Measurements from ENCODE around the gene ARVCF.

The ARVCF gene

GRCh38 chr22:19971276-19972124, 45.1 kb downstream of the ARVCF start:
- DNase-seq: peak; percentile 41

DNA sequence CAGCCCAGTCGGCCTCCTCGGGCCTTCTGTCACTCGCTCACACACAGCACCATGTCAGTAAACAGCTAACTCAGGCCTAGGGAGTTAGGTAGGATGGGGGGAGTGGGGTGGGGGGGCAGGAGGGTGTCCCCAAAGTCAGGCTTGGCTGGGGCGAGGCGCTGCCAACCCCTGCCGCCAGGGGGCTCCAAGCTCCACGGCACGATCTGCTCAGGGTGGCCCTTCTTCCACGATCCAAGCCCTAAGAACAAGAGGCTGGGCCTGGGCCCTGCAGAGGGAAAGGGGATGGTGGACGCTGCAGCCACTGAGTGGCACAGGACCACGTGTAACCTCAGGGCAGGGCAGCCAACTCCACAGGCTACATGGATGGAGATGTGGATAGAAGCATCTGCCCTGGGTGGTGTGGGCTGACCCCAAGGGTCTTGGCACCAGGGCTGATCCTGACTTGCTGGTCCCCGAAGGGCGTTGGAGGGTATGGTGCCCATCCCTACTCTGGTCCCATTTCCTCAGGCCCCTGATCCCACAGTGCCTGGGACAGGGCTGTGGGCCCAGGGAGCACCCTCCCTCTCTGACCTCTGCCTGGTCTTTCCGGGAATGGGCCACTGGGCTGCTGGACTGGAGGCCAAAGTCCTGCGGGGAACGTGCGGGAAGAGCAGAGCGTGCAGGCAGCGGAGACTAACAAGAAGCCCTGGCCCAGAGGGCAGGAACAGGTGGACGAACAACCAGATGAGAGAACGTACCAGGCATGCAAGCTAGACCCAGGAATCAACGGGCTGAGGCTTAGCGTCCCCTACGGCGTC, 45.9 kb downstream of the ARVCF start:
- peak; percentile 86 for DNase-seq

GRCh38 chr22:19970031-19970478, 46.6 kb downstream of the ARVCF start:
- no peak for DNase-seq

- DNase-seq: no peak
Observed at GRCh38 chr22:19969141-19969928, 47.3 kb downstream of the ARVCF start.

DNA sequence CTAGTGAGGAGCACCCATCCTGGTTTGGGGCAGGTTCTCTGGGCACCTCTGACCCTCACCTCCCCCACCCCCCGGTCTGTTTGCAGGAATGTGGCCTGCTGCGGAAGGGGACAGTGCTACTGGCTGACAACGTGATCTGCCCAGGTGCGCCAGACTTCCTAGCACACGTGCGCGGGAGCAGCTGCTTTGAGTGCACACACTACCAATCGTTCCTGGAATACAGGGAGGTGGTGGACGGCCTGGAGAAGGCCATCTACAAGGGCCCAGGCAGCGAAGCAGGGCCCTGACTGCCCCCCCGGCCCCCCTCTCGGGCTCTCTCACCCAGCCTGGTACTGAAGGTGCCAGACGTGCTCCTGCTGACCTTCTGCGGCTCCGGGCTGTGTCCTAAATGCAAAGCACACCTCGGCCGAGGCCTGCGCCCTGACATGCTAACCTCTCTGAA, 48.2 kb downstream of the ARVCF start:
- DNase-seq: no peak

- no peak for DNase-seq
Observed at GRCh38 chr22:19967850-19968449, 48.7 kb downstream of the ARVCF start.

- DNase-seq: no peak
Observed at GRCh38 chr22:19966908-19967750, 49.5 kb downstream of the ARVCF start.

GRCh38 chr22:19965771-19966709, 50.6 kb downstream of the ARVCF start:
- peak; percentile 59 for DNase-seq

GRCh38 chr22:19964701-19965386, 51.8 kb downstream of the ARVCF start:
- DNase-seq: no peak

- no peak for DNase-seq
Observed at GRCh38 chr22:19963863-19964642, 52.6 kb downstream of the ARVCF start.

DNA sequence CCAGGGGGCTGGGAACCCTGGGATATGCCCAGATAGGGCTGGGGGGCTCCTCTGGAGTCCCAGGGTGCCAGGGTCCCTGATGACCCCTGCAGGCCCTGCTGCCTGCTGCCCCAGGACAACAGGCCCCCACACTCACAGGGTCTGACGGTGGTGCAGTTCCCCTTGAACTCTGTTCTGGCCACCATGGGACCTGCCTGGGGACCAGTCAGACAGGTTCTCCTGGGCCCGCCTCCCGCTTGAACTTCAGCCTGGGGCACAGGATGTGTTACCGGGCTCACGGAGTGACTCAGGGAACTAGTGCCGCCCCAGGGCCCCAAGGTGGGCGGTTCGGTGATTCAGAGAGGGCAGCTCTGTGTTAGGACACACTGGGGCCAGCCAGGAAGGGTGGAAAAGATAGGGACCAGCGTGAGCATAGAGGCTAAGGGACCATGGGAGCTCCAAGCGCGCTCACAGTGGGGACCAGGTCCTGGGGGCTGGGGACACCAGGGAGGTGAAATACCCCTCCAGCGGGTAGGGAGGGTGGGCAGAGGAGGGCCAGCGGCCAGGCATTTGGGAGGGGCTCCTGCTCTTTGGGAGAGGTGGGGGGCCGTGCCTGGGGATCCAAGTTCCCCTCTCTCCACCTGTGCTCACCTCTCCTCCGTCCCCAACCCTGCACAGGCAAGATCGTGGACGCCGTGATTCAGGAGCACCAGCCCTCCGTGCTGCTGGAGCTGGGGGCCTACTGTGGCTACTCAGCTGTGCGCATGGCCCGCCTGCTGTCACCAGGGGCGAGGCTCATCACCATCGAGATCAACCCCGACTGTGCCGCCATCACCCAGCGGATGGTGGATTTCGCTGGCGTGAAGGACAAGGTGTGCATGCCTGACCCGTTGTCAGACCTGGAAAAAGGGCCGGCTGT, 53.5 kb downstream of the ARVCF start:
- DNase-seq: no peak

DNA sequence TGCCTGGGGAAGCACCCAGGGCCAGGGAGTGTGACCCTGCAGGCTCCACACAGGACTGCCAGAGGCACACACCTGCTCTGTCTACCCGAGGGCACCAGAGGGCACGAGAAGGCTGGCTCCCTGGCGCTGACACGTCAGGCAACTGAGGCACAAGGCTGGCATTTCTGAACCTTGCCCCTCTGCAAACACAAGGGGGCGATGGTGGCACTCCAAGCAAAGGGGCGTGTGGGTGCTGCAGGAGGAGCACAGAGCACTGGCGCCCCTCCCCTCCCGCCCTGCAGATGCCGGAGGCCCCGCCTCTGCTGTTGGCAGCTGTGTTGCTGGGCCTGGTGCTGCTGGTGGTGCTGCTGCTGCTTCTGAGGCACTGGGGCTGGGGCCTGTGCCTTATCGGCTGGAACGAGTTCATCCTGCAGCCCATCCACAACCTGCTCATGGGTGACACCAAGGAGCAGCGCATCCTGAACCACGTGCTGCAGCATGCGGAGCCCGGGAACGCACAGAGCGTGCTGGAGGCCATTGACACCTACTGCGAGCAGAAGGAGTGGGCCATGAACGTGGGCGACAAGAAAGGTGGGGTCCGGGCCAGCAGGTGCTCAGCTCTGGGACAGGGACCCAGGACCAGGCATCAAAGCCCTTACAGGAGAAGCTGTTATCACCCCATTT, 54.2 kb downstream of the ARVCF start:
- DNase-seq: peak; percentile 90

DNA sequence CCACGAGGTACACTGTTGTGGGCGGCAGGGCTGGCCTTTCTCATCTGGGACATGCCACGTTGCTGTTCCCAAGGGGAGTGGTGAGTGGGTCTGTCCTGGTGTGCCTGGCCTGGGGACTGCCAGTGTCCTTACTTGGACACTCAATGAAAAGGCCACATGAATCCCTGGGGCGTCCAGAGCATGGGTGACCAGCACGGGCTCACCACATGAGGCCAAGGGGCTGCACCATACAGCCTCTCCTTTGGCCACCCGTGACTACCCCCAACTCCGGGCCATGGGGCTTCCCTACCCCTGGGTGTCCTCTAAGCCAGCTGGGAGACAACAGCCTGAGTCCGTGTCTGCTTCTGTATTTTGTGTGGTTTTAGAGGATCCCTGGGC, 54.8 kb downstream of the ARVCF start:
- DNase-seq: no peak

DNA sequence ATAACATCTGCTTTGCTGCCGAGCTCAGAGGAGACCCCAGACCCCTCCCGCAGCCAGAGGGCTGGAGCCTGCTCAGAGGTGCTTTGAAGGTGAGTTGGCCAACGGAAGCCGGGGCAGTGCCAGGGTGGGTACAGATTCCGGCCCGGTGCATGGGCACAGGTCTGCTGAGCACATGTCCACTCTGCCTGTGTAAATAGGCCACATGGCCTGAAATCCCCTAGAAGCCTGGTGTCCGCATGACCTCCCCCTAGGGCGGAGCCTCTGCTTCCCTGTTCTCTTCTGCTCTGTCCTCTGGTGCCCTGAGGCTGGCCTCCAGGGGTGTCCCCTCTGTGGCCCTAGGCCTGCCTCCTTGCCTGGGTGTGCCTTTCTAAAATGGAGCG, 55.4 kb downstream of the ARVCF start:
- no peak for DNase-seq

DNA sequence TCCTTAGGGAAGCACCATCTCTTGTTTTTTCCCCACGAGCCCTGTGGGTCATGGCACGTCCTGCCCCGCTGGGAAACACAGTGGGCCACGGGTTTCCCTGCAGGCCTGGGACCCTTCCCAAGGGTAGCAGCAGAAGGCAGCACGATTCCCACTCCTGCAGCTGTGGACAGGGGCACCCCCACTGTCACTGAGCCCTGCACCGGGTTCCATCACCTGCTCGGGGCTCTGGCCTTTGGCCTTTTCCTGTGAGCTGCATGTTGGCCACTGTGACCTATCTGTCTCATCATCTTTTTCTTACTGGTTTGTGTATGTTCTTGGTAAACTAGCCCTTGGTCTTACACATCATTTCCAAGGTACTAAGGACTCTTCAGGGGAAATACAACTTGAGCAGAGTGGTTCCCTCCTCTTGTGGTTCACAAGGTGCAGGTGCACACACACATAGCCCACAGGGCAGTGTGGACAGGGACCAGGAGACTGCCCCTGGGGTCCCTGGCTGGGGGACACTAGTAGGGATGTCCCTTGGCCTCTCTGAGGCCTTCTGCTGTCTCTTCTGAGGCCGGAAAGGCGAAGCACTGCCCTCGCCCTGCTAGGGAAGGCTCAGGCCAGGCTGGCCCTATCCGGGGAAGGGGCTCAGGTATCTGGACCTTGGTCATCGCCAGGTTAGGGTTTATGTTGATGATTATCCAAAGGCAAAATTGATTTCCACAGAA, 56.0 kb downstream of the ARVCF start:
- no peak for DNase-seq

DNA sequence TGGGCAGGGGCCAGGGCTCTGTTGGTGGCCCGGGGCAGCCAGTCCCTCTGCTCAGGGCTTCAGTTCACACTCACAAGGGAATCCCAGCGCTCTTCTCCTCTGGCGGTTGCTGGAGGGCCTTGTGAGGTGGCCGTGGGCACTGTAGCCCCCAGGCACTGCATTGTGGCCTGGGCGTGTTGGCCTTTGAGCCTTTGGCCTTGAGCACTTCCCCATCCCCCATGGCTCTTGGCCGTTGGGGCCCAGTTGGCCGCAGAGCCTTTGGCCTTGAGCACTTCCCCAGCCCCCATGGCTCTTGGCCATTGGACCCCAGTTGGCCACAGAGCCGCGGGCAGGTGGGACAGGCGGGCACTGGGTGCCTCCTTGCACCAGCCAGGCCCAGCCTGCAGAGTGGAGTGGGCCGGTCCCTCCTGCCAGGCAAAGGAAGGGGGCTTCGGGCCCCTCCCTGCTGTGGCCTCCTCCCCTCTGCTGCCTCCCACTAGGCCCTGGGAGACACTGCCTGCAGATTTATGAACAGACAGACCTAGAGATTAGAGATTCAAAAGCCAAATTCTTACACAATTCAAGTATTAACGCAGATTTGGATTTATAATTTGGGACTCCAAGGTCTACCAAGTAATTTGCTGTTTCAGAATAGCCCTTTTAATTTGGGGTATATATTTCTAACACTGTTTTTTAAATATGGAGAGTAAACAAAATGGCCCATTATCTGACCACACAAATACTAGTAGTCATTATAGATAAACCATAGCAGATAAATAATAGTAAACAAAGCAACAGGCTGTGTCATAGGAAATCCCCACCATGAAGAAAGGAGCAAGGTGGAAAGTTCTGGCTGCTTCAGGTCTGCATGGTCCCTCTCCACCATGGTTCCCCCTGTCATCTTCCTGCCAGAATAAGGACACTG, 56.8 kb downstream of the ARVCF start:
- no peak for DNase-seq
